ENCODE data around the gene TUBB4A. TPM values are rescaled to one million over a fixed set of nuclear protein-coding genes. Genes with fewer than 3 reads are reported as not detected.

The TUBB4A gene
- total and polyA plus RNA-seq, 2 donors (not counting 1 experiment from before 2014, with no cell fraction given) = not detected

DNA sequence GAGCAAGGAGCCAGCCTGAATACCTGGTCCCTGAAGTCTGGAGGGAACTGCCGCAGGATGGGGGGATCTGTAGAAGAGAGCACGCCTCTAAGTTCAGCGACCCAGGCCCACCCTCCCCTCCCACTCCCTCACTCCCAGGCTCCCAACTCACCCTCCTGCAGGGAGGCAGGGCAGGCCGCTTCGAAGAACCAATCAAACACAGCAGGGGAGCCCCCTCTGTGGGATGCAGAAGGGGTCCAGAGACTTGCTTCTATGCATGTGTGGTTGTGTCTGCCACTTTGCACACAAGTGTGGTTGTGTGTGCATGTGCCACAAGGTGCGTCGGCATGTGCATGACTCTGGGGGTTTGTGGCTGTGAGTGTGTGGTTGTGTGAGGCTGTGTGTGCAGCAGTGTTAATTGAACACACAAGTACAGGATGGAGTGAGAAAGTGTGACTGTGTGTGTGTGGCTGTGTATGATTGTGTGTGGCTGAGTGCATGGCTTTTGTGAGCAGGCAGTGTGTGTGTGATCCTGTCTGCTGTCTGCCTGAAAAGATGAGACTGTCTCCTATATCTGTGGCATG is 22.2 kb downstream of the TUBB4A start:
- no peaks in the 10 kb centered on the region for H3K27me3 ChIP-seq (ENCODE audit: control insufficient read depth, insufficient read depth, low read length)
- DNase-seq (ENCODE audit: low read depth in 2 of 2) = no peak
- no peaks in the 10 kb centered on the region for H3K9me3 ChIP-seq (ENCODE audit: control insufficient read depth, insufficient read depth, low read depth, low read length)
- no peak overlapping the region for H3K9ac ChIP-seq (ENCODE audit: insufficient read depth, low read length)
- H3K4me2 ChIP-seq (ENCODE audit: extremely low read depth, insufficient read depth, low read length) = no peak overlapping the region
- H3K27ac ChIP-seq (ENCODE audit: insufficient read depth, low read length) = no peak overlapping the region
- no peak overlapping the region for H3K4me3 ChIP-seq (replicated peaks in 1 of 4; ENCODE audit: control extremely low read depth in 1 of 4, insufficient read depth in 1 of 4, low read depth in 3 of 4, low read length in 4 of 4)
- no peak overlapping the region for H2AFZ ChIP-seq (ENCODE audit: low read length)
- H4K20me1 ChIP-seq (ENCODE audit: control insufficient read depth, extremely low read depth, insufficient read depth, low read length) = no peaks in the 10 kb centered on the region
- no peaks in the 10 kb centered on the region for H3K36me3 ChIP-seq (ENCODE audit: control insufficient read depth, insufficient read depth, low read length)
- no peaks in the 10 kb centered on the region for H3K79me2 ChIP-seq (ENCODE audit: control insufficient read depth, insufficient read depth, low read length)
- TF ChIP-seq EZH2 (IDR thresholded peaks at IDR 0.05; ENCODE audit: low read length, missing control alignments) (no peak), CTCF (conservative IDR thresholded peaks at IDR 0.05 in 1 of 2, IDR thresholded peaks at IDR 0.05 in 1 of 2; ENCODE audit: low read depth in 1 of 2, low read length in 2 of 2) (no peak)
- no peaks in the 10 kb centered on the region for H3K4me1 ChIP-seq (ENCODE audit: control insufficient read depth, extremely low read depth, insufficient read depth, low read length)

DNA sequence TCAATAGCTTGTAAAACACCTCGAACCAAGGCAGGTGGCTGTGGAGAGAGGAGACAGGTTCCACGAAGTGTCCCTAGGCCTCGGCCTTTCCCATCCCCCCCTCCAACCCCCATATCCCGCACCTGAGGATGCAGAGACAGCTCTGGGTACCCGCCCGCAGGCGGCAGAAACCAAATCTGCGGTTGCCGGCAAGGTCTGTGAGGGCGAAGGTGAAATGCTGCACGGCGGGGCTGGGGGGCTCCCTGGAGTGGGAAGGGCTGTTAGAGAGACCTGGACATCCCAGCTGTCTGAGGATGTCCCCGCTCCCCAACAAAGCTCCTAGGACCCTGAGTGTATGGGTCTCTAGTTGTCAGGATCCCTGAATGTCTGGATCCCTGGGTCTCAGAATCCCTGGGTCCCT is 23.3 kb downstream of the TUBB4A start:
- no peak for TF ChIP-seq CTCF (conservative IDR thresholded peaks at IDR 0.05 in 1 of 2, IDR thresholded peaks at IDR 0.05 in 1 of 2; ENCODE audit: low read depth in 1 of 2, low read length in 2 of 2)
- TF ChIP-seq EZH2 (IDR thresholded peaks at IDR 0.05; ENCODE audit: low read length, missing control alignments) = no peak
- Histone ChIP-seq H2AFZ (ENCODE audit: low read length) (no peak overlapping the region), H3K4me3 (replicated peaks in 1 of 4; ENCODE audit: control extremely low read depth in 1 of 4, insufficient read depth in 1 of 4, low read depth in 3 of 4, low read length in 4 of 4) (no peak overlapping the region), H4K20me1 (ENCODE audit: control insufficient read depth, extremely low read depth, insufficient read depth, low read length) (no peaks in the 10 kb centered on the region), H3K9me3 (ENCODE audit: control insufficient read depth, insufficient read depth, low read depth, low read length) (no peaks in the 10 kb centered on the region), H3K36me3 (ENCODE audit: control insufficient read depth, insufficient read depth, low read length) (no peaks in the 10 kb centered on the region), H3K4me1 (ENCODE audit: control insufficient read depth, extremely low read depth, insufficient read depth, low read length) (no peaks in the 10 kb centered on the region), H3K27ac (ENCODE audit: insufficient read depth, low read length) (no peak overlapping the region), H3K27me3 (ENCODE audit: control insufficient read depth, insufficient read depth, low read length) (no peaks in the 10 kb centered on the region), H3K9ac (ENCODE audit: insufficient read depth, low read length) (no peak overlapping the region), H3K4me2 (ENCODE audit: extremely low read depth, insufficient read depth, low read length) (no peak overlapping the region), H3K79me2 (ENCODE audit: control insufficient read depth, insufficient read depth, low read length) (no peaks in the 10 kb centered on the region)
- DNase-seq (ENCODE audit: low read depth in 2 of 2) = no peak

GRCh38 chr19:6476896-6477431 is 25.1 kb downstream of the TUBB4A start:
- Histone ChIP-seq H3K9me3 (ENCODE audit: control insufficient read depth, insufficient read depth, low read depth, low read length) (no peaks in the 10 kb centered on the region), H3K36me3 (ENCODE audit: control insufficient read depth, insufficient read depth, low read length) (no peaks in the 10 kb centered on the region), H3K4me1 (ENCODE audit: control insufficient read depth, extremely low read depth, insufficient read depth, low read length) (no peaks in the 10 kb centered on the region), H3K9ac (ENCODE audit: insufficient read depth, low read length) (no peak overlapping the region), H3K79me2 (ENCODE audit: control insufficient read depth, insufficient read depth, low read length) (no peaks in the 10 kb centered on the region), H2AFZ (ENCODE audit: low read length) (no peak overlapping the region), H3K27me3 (ENCODE audit: control insufficient read depth, insufficient read depth, low read length) (no peaks in the 10 kb centered on the region), H3K27ac (ENCODE audit: insufficient read depth, low read length) (no peak overlapping the region), H4K20me1 (ENCODE audit: control insufficient read depth, extremely low read depth, insufficient read depth, low read length) (no peaks in the 10 kb centered on the region), H3K4me2 (ENCODE audit: extremely low read depth, insufficient read depth, low read length) (no peak overlapping the region), H3K4me3 (replicated peaks in 1 of 4; ENCODE audit: control extremely low read depth in 1 of 4, insufficient read depth in 1 of 4, low read depth in 3 of 4, low read length in 4 of 4) (no peak overlapping the region)
- no peak for DNase-seq (ENCODE audit: low read depth in 2 of 2)
- TF ChIP-seq CTCF (conservative IDR thresholded peaks at IDR 0.05 in 1 of 2, IDR thresholded peaks at IDR 0.05 in 1 of 2; ENCODE audit: low read depth in 1 of 2, low read length in 2 of 2) = no peak

Measured in fibroblast of lung (primary cell).